Omental fat pad (tissue), 4 donors: ENCODE measurements around the gene HPDL. TPM values are rescaled to one million over a fixed set of nuclear protein-coding genes. Genes with fewer than 3 reads are reported as not detected.
"Not testable (repeated sequence)": the region's sequence is repeated elsewhere in the genome, so short reads cannot be mapped to it uniquely, and the experiment has no call there.

Experiments used
- ATAC-seq: fragments of 150-250 bp; one replicate; pipeline ENCODE4 v1.9.1; 2016; ENCODE audit warnings: mild to moderate bottlenecking, moderate library complexity; ENCODE audit not compliant: low FRiP score
- DNase-seq: peaks from one replicate; pipeline ENCODE4 v3.0.0-alpha.2; 2019; ENCODE audit warnings: low spot score
- total RNA-seq, 4 donors: library from RNA; depleted of rRNA; stranded (reverse); fragments of >200 nt; gene quantifications; one replicate each; pipeline ENCODE4 v1.1.0, GENCODE V29; 2016
- TF ChIP-seq, protein P1 (sequence below), 3 donors: fragments of 450-650 bp; IDR thresholded peaks; one replicate each; pipeline ENCODE4 v1.5.1; 2016 to 2017; ENCODE audit warnings: antibody characterized with exemption in 3 of 3, mild to moderate bottlenecking in 3 of 3, moderate library complexity in 2 of 3

HPDL gene
- total RNA-seq, result 1 to 10 TPM in 1 of 4 donors, not detected in 3; 2.0 TPM

GRCh38 chr1:45326627-45327623 is at the start of gene HPDL:
HPDL (plus strand) TSS chr1:45326895; CDS start chr1:45327149, 254 bp downstream.
- peak; percentile 85 for ATAC-seq
- TF ChIP-seq, protein P1, sequence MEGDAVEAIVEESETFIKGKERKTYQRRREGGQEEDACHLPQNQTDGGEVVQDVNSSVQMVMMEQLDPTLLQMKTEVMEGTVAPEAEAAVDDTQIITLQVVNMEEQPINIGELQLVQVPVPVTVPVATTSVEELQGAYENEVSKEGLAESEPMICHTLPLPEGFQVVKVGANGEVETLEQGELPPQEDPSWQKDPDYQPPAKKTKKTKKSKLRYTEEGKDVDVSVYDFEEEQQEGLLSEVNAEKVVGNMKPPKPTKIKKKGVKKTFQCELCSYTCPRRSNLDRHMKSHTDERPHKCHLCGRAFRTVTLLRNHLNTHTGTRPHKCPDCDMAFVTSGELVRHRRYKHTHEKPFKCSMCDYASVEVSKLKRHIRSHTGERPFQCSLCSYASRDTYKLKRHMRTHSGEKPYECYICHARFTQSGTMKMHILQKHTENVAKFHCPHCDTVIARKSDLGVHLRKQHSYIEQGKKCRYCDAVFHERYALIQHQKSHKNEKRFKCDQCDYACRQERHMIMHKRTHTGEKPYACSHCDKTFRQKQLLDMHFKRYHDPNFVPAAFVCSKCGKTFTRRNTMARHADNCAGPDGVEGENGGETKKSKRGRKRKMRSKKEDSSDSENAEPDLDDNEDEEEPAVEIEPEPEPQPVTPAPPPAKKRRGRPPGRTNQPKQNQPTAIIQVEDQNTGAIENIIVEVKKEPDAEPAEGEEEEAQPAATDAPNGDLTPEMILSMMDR (IDR thresholded peaks at IDR 0.05), result no peak
- DNase-seq, result no peak

- DNase-seq (no peak), ATAC-seq (no peak)
- TF ChIP-seq, protein P1 (IDR thresholded peaks at IDR 0.05), result no peak
Measured at GRCh38 chr1:45282351-45282750, 44.3 kb upstream of the HPDL start.

GRCh38 chr1:45284858-45285257 is 41.8 kb upstream of the HPDL start:
- not testable (repeated sequence) for ATAC-seq, DNase-seq

- ATAC-seq, DNase-seq: not testable (repeated sequence)
Measured at GRCh38 chr1:45286521-45286920, 40.2 kb upstream of the HPDL start.

GRCh38 chr1:45291002-45291401 is 35.7 kb upstream of the HPDL start:
- not testable (repeated sequence) for DNase-seq

GRCh38 chr1:45291716-45292115 is 35.0 kb upstream of the HPDL start:
- ATAC-seq (no peak), DNase-seq (no peak)
- TF ChIP-seq, protein P1 (IDR thresholded peaks at IDR 0.05), result no peak

More at GRCh38 chr1:45291002-45291401, 35.7 kb upstream of the HPDL start:
- not testable (repeated sequence) for ATAC-seq

DNA sequence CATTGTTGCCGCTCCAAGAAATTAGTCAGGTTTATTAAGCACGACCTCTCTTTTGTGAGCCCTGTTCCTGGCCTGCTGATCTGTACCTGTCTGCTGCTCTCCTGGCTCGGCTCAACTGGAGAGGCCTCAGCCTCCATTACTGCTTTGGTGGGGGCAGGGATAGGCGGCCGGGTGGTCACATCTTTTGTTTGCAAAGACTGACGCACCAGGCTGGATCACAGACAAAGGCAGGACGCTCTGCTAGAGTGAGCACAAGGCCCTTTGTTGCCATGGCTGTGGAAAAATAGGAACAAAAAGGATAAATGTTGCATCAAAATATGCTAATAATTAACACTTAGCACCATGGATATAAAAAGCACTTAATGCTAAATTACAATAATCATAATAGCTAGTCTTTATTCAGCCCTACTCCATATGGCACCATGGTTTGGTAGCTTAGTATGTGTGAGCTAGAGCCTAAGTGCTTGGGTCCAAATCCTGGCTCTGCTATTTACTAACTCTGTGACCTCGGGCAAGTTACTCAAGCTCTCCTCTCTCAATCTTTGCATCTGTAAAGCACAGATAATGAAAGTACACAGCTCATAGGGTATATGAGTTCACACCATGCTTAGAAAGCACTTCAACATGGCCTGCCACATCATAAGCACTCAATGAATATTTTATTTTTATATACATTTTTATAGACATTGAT is 28.9 kb upstream of the HPDL start:
- ATAC-seq (no peak), DNase-seq (no peak)
- TF ChIP-seq, protein P1 (IDR thresholded peaks at IDR 0.05), result no peak

- TF ChIP-seq, protein P1 (IDR thresholded peaks at IDR 0.05), result no peak
- ATAC-seq (no peak), DNase-seq (no peak)
Measured at GRCh38 chr1:45299296-45299695, 27.4 kb upstream of the HPDL start.
